HEK293 (cell line): Measurements from ENCODE around the gene ENGASE.

Experiments used
- ZNF248 ChIP-seq: fragments of 450-650 bp; formaldehyde crosslinking; IDR thresholded peaks from 2 replicates; pipeline ENCODE4 v1.5.1; 2017; ENCODE audit warnings: missing biosample characterization, missing genetic modification characterization
- TF ChIP-seq, protein P1 (sequence below): fragments of 450-650 bp; formaldehyde crosslinking; IDR thresholded peaks from 2 replicates; pipeline ENCODE4 v1.5.1; 2016; ENCODE audit warnings: missing biosample characterization, missing genetic modification characterization

DNA sequence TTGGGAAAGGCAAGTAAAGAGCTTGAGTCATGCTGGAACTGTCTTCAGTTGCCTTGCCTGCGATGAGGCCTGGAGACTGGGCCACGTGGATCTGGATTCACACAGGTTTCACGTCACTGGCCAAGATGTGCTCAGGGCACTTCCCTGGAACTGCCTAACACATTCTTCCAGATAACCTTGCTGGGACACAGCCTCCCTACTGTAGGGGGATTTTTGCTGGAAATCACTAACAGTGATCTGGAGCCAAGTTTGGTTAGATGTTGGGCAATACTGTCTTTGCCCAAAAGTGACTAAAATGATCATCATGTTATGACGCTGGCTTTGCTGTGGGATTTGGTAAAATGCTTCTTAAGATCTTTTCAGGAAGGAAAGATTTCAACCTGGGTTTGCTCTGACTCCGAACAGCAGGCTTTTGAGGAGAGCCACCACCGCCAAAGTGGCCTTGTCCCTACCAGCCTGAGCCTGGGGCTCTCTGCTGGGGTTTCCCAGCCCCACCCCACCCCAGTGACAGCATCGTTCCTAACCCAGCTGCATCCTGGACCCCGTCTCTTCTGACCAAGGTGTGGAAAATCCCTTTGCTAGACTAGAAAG is 36.0 kb upstream of the ENGASE start:
- no peak for TF ChIP-seq ZNF248 (tag by site-specific recombination)
- TF ChIP-seq, protein P1, sequence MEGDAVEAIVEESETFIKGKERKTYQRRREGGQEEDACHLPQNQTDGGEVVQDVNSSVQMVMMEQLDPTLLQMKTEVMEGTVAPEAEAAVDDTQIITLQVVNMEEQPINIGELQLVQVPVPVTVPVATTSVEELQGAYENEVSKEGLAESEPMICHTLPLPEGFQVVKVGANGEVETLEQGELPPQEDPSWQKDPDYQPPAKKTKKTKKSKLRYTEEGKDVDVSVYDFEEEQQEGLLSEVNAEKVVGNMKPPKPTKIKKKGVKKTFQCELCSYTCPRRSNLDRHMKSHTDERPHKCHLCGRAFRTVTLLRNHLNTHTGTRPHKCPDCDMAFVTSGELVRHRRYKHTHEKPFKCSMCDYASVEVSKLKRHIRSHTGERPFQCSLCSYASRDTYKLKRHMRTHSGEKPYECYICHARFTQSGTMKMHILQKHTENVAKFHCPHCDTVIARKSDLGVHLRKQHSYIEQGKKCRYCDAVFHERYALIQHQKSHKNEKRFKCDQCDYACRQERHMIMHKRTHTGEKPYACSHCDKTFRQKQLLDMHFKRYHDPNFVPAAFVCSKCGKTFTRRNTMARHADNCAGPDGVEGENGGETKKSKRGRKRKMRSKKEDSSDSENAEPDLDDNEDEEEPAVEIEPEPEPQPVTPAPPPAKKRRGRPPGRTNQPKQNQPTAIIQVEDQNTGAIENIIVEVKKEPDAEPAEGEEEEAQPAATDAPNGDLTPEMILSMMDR (tag by site-specific recombination), result no peak
